T-helper 1 cell treated with Interleukin-12 subunit alpha and Interleukin-12 subunit beta and Interleukin-4 antibody, amounts not matched to agents 30 ng/mL and 1 ng/mL, for 36 hours (primary cell): ENCODE data around the gene RNASEL. TPM values are rescaled to one million over a fixed set of nuclear protein-coding genes. Genes with fewer than 3 reads are reported as not detected.
"Not testable (repeated sequence)": the region's sequence is repeated elsewhere in the genome, so short reads cannot be mapped to it uniquely, and the experiment has no call there.

Experiments used
- intact Hi-C: fragments of 100-400 bp; cut with micrococcal nuclease; formaldehyde crosslinking; loops from one replicate; pipeline ENCODE4 v1.15.1; 2024
- total RNA-seq: library from RNA; stranded (reverse); gene quantifications from 2 replicates; pipeline ENCODE4 v1.2.3, GENCODE V29; 2022

RNASEL gene, protein sequence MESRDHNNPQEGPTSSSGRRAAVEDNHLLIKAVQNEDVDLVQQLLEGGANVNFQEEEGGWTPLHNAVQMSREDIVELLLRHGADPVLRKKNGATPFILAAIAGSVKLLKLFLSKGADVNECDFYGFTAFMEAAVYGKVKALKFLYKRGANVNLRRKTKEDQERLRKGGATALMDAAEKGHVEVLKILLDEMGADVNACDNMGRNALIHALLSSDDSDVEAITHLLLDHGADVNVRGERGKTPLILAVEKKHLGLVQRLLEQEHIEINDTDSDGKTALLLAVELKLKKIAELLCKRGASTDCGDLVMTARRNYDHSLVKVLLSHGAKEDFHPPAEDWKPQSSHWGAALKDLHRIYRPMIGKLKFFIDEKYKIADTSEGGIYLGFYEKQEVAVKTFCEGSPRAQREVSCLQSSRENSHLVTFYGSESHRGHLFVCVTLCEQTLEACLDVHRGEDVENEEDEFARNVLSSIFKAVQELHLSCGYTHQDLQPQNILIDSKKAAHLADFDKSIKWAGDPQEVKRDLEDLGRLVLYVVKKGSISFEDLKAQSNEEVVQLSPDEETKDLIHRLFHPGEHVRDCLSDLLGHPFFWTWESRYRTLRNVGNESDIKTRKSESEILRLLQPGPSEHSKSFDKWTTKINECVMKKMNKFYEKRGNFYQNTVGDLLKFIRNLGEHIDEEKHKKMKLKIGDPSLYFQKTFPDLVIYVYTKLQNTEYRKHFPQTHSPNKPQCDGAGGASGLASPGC
- total RNA-seq = 5.3 and 6.0 TPM in 2 replicates

DNA sequence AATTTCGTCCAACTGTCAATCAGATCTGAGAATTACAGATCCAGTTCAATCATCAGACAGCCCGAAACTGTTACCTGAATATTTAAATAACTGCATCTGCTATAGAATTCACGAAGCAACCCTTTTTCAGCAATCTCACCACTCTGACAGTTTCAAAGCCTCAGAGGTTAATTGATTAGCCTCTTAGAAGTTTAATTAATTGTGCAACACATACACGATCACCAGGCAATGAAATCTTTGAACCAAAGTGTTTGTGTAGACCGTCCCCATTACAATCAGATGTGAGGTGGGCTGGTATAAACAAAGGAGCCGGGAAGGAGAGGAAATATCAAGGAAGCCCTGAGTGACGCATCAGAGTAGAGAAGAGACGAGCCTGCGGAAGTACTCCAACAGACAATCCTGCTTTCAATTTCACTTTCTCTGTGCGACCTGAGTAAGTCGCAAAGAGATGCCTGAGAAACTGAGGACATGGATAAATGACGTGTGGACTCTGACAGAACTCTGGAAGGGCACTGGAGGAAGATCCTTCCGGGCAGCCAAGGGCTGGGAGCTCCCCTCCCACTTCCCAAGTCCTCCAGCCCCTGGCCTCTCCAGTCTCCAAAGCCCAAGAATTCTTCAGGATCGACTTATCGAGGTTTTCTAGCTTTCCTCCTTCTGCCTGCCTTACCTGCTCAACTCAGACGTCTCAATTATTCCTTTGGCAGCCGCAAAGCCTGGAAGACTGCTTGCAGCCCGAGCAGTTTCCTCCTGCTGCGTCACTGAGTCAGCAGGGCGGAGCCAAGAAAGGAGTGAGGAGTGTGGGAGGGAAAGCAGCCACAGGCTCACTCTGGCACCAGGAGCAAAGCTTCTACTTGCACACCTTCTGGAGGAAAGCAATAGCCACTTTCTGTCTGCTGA lies at the start of gene RNASEL:
Gene RNASEL, minus strand, starts transcription at position 757 of the 897 bp plus-strand sequence. CDS start 2,450 bp downstream, outside the sequence.
- intact Hi-C loops = loop anchor here (1.0 to 5.0 kb wide), 11 partner anchors 15 to 884 kb away; partner anchors contain the start of genes DHX9, GLUL, NPL and SMG7

DNA sequence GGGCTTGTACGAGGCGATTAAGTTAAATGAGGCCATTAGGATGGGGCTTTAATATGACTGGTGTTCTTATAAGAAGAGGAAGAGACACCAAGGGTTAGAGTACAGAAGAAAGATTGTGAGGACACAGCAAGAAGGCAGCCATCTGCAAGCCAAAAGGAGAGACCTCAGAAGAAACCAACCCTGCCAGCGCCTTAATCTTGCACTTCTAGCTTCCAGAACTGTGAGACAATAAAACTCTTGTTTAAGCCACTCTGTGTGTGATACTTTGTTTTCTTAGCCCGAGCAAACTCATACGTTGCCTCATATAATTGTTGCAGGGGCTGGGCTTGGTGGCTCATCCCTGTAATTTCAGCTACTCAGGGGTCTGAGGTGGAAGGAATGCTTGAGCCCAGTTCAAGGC lies 48.7 kb upstream of the RNASEL start:
- intact Hi-C loops = no loop called here

DNA sequence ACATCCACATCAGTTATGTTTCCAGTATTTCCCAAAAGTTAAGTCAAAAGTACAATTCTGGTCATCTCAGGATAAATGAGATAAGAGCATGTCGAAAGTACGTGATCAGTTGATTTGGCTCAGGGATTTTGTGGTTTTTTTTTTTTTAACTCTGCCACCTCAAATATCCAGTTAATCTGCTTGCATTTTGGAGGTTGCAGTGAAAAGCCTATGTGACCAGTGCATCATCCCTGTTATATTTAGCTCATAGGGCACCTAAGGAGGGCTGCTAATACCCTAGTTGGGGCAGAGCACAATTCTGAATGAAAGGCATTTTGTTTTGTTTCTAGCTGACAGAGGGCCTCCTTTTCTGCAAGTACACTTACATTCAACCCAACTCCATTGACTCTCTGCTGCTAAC lies 46.8 kb upstream of the RNASEL start:
- intact Hi-C loops = no loop called here

DNA sequence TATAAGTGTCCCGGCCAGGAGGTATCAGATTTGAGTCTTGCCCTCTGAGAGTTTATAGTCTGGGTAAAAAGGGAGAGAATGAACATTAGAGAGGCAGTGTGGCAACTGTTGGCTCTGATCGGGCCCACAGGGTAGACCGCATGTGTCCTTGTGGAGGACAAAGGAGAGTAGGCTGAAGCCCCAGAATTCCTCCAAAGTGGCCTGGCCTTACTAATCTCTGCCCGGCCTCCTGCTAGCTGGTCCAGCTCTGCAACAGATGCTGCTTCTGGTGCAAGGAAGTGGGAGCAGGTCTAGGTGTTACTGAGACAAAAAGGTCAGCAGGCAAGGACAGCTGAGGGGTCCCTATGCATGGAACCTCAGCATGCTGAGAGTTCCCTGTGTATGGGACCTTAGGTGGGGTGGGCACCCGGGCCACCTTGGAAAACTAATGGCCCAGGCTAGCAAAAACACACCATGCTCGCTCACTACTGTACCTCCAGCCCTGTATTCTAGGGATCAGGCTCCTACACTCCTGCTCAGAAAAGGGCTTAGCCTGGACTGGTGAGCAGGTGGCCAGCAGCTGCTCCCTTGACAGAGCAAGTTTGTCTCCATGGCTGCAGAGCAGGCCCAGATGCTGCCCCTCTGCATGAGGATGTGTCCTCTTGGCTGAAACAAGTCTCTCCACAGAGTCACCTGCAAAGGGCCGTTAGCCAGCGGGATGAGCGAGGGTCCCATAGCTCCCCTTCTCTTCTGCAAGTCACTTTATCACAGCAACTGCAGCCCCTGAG lies 45.4 kb upstream of the RNASEL start:
- intact Hi-C loops = no loop called here

DNA sequence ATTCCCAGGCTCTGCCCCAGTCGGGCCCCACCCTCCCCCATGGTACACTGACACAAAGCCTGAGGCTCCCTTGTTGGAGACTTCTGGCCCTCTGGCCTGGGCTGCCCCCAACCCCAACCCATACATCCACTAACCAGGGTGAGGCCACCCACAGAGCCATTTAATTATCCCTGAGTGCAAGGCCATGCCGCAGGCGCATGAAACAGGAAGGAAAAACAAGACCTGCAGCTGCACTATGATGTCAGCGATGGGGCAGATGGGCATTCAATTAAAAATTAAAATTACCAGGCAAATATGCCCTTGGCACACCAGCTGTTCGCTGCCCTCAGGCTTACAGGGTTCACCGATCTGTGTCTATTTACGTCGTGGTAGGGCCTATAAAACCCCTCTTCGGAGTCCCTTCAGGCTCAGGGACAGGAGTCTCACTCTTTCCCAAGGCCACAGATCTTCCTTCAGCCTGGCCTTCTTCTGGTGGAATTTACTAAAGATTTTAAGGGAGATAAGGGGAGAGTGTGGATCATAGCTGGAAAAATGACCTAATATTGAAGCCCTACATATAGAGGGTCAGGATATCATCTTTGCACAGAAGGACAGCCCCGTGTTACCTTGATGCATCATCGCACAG lies 44.7 kb upstream of the RNASEL start:
- intact Hi-C loops = no loop called here

DNA sequence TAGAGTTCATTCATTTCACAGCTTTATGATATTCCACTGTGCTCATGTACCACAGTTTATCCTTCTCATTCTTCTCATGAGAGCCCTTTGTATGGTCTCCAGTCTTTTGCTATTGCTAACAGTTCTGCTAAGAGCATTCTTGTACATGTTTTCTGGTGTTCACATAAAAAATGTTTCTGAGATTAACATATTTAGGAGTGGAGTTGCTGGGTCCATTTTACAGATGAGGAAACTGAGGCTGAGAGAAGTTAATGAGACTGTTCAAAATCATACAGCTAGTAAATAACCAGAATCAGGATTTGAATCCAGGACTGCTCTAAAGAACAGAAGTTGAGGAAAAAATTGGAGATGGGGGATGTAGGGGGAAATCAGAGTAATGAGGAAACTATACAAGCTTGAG lies 44.0 kb upstream of the RNASEL start:
- intact Hi-C loops = no loop called here

DNA sequence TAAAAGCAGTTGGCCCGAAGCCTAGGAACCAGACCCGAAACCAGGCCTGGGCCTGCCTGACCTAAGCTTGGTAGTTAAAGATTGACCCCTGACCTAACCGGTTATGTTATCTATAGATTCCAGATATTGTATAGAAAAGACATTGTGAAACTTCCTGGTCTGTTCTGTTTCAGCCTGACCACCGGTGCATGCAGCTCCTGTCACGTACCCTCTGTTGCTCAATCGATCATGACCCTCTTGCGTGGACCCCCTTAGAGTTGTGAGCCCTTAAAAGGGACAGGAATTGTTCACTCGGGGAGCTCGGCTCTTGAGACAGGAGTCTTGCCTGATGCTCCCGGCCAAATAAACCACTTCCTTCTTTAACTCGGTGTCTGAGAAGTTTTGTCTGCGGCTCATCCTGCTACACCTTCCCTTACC lies 43.4 kb upstream of the RNASEL start:
- intact Hi-C loops = not testable (repeated sequence)

DNA sequence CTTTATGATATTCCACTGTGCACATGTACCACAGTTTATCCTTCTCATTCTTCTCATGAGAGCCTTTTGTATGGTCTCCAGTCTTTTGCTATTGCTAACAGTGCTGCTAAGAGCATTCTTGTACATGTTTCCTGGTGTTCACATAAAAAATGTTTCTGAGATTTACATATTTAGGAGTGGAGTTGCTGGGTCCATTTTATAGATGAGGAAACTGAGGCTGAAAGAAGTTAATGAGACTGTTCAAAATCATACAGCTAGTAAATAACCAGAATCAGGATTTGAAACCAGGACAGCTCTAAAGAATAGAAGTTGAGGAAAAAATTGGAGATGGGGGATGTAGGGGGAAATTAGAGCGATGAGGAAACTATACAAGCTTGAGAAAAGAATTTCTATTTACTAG lies 42.9 kb upstream of the RNASEL start:
- intact Hi-C loops = no loop called here

DNA sequence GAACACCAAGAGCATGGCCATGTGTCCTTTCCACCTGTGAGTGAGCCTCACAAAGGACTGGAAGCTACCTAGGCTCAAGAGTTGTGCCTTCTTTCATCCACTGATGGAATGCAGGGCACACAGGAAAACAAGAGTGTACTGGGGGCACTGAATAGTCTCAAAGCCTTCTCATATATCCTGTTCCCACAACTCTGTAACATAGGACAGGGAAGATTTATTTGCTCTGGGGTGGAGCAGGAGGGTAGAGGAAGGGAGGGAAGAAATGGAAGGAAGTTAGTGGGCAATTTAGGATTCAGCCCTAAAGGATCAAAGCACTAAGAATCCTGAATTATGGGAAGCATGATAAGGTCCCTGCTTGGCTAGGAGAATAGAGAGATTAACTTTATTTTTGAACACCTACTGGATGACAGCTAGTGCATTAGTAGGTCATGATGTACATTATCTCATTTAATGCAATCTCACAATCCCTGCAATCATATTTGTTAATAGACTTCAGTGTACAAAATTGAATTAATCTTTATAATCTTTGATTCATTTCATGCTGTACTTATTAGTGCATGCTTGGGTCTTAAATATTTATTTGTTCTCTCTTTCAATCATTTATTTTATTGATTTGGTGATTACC lies 42.1 kb upstream of the RNASEL start:
- intact Hi-C loops = no loop called here

DNA sequence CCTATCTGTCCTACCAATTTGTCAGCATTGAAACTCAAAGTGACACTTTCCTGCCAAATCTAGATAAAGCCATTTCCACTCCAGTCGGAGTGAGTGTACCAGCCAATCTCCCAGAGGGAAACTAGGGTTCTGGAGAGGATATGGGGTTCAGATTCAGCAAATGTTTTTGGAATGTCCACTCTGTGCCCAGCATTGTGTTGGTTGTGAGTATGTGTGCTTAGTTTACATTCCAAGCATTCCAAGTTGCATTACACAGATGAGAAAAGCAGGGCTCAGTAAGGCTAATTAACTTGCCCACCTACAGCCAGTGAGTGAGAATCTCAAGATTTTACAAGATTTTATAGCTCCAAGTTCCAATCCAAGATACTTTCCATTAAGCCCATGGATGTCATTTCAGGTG lies 41.5 kb upstream of the RNASEL start:
- intact Hi-C loops = no loop called here

DNA sequence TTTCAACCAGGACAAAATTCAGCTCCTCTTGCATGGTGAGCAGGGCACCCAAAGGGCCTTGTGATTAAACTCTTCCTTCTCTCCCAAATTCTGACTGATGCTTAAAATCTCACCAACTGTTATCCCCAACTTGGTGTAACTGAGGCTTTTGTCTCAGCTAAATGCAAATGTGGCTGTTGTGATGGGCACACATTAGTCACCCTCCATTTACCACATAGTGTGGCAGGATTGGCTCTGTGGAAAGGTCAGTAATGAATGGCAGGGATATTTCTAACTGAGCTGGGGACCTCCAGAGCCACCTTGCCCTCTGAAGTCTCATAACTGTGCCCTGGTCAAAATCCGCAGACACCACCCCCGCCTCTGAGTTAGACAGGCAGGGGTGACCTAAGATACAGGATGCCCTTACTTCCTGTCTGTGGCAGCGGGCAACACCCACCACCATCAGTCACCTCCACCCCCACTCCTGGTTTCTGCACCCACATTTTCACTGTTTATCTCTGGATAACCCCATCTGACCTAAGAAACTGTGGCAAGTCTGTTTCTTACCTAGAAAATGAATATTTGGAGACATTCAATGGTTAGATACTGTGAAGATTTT lies 40.5 kb upstream of the RNASEL start:
- intact Hi-C loops = loop anchor here (1.0 kb wide), 2 partner anchors 13 to 28 kb away; no protein-coding TSS in a partner anchor

DNA sequence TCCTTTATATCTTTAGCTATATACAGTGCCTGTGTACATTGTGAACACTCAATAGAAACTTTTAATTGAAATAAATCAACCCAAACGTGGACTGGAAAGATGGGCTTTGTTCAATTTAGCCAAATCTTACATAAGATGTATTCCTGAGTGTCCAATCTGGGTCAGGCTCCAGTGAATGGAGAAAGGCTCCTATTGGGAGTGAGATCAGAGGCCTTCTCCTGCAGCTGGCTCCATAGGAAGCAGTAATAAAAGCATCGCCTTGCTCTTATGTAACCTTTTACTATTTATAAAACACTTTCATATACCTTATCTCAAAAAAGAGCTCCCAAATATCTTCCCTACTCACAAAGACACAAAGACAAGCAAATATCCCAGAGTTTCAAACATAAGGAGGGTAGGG lies 40.0 kb upstream of the RNASEL start:
- intact Hi-C loops = loop anchor here (1.0 kb wide), 2 partner anchors 13 to 28 kb away; no protein-coding TSS in a partner anchor

DNA sequence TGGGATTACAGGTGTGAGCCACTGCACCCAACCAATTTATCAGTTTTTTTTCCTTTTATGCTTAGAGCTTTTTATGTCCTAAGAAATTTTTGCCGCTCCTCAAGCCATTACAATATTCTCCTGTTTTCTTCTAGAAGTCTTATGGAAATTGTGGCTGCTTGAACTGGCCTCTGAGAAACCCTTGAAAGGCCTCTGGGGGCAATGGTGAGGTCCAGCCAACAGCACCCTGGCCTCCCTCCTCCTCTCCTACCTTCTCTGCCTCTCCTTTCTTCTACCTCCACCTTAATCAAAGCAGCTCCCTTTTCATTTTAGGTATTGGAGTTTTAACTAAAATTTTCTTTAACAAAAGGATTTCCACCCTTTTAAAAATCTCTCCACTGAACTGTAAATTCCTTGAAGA lies 39.6 kb upstream of the RNASEL start:
- intact Hi-C loops = loop anchor here (1.0 kb wide), 2 partner anchors 12 to 27 kb away; no protein-coding TSS in a partner anchor

DNA sequence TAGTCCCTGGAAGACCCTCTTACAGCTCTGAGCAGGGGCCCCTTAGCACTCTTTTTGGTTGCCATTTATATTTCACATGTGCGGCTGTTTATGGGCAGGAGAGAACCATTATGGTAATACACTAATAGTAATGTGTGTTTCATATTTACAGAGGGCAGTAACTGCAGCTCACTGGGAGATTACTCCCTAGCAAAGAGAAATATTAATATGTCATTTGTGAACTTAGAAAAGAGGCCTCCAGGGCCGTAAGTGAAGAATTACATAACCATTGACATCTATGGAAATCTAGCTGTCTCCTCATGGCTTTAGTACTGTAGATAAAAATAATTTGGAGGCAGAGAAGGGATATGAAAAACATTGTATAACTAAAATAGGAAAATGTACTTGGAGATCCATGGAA lies 38.6 kb upstream of the RNASEL start:
- intact Hi-C loops = no loop called here

DNA sequence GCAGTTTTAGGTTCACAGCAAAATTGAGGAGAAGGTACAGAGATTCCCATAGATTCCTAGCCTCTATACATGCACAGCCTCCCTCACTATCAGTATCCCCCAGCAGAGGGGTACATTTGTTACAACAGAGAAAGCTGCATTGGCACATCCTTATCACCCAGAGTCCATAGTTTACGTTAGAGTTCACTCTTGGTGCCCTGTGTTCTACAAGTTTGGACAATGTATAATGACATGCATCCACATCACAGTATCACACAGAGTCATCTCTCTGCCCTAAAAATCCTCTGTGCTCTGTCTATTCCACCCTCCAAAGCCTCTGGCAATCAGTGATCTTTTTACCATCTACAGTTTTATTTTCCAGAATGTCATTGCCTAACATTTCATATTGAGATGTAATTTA lies 37.5 kb upstream of the RNASEL start:
- intact Hi-C loops = no loop called here

DNA sequence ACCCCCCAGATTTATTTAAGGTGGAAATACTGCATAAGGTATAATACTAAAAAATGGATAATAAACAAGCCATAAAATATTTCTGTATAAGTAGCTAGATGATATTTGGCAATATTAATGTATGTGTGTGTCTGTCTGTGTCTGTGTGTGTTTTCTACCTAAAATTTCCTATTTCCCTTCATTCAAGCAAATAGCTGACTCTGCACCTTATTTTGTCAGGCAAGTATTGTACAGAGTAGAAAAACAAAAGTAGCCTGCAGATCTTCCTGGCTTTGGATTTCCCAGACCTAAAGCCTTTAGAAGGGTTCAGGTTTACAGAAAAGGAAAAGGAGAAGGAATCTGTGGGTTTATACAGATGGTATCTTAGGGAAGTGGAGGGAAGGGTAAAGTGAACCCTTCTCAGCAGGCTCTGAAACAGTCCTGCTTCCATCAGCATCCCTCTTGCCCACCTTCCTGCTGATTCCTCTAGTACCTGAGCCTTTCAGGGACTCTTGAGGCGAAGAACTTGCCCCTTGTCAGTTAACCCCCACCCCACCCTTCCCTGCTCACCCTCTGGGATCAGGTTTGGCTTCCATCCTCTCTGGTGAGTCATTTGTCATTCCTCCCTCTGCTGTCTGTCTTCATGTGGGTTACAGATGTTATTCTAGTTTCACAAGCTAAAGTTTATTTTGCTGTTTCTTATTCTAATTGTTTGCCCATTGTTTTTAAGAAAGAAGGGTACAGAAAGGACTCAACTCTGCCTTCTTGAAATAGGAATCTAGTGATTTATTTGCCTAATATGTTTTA lies 36.9 kb upstream of the RNASEL start:
- intact Hi-C loops = no loop called here

DNA sequence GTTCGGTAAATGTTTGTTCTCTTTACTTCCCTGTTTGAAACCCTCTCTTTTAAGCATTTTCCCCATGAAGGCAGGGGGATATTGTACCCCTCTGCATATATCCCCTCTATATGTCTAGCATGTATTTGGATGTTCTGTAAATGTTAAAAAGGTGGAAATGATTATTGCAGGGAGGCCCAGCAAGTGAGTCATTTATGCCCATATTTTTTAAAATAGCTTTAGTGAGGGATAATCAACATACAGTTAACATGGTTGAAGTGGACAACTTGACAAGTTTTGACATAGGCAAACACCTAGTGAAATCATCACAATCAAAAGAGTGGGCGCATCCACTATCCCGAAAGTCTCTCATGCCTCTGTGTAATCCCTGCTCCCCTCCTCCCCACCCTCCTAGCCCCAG lies 36.0 kb upstream of the RNASEL start:
- intact Hi-C loops = no loop called here

DNA sequence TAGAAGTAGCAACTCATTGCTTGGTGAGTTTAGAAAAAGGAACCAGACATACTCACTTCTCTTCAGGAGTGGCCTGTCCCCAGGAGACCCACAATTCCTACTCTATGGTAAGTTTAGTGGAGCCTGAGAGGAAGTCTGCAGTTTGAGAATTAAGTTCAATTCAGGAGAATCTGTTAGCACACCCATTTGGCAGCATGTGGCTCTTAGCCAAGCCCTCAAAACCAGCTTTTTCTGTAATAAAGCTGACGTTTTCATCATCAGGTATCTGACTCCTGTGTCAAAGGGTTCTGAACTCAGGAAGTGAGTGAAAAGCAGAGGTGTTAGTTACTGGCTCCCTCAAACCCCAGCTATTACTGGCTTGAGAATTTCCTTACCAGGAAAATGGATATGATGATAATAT lies 35.5 kb upstream of the RNASEL start:
- intact Hi-C loops = loop anchor here (1.0 kb wide), 1 partner anchor 8 kb away; no protein-coding TSS in a partner anchor
